HG03103 (cell line): Measurements from ENCODE around the gene KLK15.

Experiments used
- ATAC-seq: cut with Tn5 transposase; IDR thresholded peaks from one replicate; pipeline ENCODE4 v1.9.1; 2021; ENCODE audit warnings: low read depth; ENCODE audit not compliant: unreplicated experiment

The KLK15 gene

GRCh38 chr19:50833117-50833801, at the start of gene KLK15:
Gene KLK15, minus strand, starts transcription at chr19:50833574. Its CDS starts 2,082 bp downstream, at chr19:50831492.
- no peak for ATAC-seq

GRCh38 chr19:50882188-50882587, 48.8 kb upstream of the KLK15 start:
- no peak for ATAC-seq

DNA sequence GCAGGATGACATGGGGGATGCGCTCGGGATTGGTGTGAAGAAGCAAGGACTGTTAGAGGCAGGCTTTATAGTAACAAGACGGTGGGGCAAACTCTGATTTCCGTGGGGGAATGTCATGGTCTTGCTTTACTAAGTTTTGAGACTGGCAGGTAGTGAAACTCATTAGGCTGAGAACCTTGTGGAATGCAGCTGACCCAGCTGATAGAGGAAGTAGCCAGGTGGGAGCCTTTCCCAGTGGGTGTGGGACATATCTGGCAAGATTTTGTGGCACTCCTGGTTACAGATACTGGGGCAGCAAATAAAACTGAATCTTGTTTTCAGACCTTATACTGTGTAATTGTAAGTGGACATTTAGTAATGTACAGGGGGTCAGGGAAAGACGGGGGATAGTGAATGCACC, 46.9 kb upstream of the KLK15 start:
- ATAC-seq, result no peak

DNA sequence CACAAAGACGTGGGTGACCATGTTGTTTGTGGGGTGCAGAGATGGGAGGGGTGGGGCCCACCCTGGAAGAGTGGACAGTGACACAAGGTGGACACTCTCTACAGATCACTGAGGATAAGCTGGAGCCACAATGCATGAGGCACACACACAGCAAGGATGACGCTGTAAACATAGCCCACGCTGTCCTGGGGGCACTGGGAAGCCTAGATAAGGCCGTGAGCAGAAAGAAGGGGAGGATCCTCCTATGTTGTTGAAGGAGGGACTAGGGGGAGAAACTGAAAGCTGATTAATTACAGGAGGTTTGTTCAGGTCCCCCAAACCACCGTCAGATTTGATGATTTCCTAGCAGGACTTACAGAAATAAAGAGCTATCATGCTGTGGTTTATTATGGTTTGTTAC, 45.5 kb upstream of the KLK15 start:
- no peak for ATAC-seq

GRCh38 chr19:50877338-50877737, 44.0 kb upstream of the KLK15 start:
- ATAC-seq, result no peak

- no peak for ATAC-seq
These were observed 43.1 kb upstream of the KLK15 start for GRCh38 chr19:50876456-50876855.

DNA sequence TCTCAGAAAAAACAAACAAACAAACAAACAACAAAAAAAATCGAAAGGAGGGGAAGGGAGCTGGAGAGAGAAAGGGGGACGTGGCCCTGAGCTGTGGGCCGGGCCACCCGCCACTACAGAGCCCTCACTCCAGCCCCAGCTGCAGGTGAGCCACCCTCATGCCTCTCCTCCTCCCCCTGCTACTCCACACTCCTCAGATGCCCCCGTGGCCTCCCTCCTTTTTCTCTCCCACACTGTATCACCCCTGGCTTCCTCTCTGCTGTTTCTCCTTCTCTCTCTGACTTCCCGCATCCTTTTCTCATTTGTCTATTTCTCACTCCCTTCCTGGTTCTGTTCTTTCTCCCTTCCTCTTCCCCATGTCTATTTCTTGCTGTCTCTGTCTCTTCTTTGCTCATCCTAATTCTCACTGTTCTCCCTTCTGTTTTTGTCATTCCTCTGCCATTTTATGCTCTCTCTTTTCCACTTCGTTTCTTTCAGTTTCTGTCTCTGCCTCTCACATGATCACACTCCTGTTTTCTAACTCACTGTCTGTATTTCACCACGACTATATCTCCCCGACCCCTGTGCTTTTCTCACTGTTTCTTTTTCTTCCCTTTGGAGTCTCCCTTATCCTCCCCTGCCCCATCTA, 42.5 kb upstream of the KLK15 start:
- no peak for ATAC-seq

DNA sequence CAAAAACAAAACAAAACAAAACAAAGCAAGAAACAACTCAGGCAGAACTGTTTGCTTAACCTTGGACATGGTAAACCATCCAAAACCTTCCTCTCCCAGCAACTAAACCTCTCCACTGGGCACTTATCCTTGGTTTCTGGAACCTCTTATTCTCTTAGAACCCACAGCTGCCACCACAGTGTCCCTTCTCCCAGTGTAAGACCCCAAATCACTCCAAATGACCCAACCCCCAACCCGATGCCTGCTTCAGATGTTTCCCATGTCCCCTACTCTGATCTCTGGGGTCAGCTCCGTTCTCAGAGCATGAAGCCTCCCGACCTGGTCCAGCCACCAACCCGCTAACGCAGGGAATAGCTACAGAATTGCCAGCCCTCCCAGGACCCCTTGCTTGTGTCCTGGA, 40.8 kb upstream of the KLK15 start:
- ATAC-seq, result no peak

DNA sequence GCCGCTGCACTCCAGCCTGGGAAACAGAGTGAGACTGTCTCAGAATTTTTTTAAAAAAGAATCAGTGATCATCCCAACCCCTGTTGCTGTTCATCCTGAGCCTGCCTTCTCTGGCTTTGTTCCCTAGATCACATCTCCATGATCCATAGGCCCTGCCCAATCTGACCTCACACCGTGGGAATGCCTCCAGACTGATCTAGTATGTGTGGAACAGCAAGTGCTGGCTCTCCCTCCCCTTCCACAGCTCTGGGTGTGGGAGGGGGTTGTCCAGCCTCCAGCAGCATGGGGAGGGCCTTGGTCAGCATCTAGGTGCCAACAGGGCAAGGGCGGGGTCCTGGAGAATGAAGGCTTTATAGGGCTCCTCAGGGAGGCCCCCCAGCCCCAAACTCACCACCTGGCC, 39.7 kb upstream of the KLK15 start, which contains the start of gene KLK2:
TSS of gene KLK2 (plus strand) at position 384 of the 400 bp plus-strand sequence. CDS start 35 bp downstream, outside the sequence.
- ATAC-seq, result no peak

- ATAC-seq, result no peak
These were observed 37.2 kb upstream of the KLK15 start for GRCh38 chr19:50870417-50871089.

DNA sequence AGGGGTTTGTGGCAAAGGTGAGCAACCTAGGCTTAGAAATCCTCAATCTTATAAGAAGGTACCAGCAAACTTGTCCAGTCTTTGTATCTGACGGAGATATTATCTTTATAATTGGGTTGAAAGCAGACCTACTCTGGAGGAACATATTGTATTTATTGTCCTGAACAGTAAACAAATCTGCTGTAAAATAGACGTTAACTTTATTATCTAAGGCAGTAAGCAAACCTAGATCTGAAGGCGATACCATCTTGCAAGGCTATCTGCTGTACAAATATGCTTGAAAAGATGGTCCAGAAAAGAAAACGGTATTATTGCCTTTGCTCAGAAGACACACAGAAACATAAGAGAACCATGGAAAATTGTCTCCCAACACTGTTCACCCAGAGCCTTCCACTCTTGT, 36.1 kb upstream of the KLK15 start:
- ATAC-seq, result no peak

GRCh38 chr19:50861496-50862286, 28.3 kb upstream of the KLK15 start:
- ATAC-seq, result no peak

DNA sequence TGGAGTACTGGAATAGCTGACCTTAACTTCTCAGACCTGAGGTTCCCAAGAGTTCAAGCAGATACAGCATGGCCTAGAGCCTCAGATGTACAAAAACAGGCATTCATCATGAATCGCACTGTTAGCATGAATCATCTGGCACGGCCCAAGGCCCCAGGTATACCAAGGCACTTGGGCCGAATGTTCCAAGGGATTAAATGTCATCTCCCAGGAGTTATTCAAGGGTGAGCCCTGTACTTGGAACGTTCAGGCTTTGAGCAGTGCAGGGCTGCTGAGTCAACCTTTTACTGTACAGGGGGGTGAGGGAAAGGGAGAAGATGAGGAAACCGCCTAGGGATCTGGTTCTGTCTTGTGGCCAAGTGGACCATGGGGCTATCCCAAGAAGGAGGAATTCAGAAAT, 27.6 kb upstream of the KLK15 start:
- no peak for ATAC-seq

DNA sequence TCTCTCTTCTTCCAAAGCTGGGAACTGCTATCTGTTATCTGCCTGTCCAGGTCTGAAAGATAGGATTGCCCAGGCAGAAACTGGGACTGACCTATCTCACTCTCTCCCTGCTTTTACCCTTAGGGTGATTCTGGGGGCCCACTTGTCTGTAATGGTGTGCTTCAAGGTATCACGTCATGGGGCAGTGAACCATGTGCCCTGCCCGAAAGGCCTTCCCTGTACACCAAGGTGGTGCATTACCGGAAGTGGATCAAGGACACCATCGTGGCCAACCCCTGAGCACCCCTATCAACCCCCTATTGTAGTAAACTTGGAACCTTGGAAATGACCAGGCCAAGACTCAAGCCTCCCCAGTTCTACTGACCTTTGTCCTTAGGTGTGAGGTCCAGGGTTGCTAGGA, 26.5 kb upstream of the KLK15 start:
- ATAC-seq, result no peak

DNA sequence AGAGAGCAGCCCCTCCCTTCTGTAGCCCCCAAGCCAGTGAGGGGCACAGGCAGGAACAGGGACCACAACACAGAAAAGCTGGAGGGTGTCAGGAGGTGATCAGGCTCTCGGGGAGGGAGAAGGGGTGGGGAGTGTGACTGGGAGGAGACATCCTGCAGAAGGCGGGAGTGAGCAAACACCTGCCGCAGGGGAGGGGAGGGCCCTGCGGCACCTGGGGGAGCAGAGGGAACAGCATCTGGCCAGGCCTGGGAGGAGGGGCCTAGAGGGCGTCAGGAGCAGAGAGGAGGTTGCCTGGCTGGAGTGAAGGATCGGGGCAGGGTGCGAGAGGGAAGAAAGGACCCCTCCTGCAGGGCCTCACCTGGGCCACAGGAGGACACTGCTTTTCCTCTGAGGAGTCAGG, 25.5 kb upstream of the KLK15 start:
- no peak for ATAC-seq

DNA sequence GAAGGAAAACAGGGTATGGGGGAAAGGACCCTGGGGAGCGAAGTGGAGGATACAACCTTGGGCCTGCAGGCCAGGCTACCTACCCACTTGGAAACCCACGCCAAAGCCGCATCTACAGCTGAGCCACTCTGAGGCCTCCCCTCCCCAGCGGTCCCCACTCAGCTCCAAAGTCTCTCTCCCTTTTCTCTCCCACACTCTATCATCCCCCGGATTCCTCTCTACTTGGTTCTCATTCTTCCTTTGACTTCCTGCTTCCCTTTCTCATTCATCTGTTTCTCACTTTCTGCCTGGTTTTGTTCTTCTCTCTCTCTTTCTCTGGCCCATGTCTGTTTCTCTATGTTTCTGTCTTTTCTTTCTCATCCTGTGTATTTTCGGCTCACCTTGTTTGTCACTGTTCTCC, 24.0 kb upstream of the KLK15 start:
- no peak for ATAC-seq

GRCh38 chr19:50854636-50855410, 21.4 kb upstream of the KLK15 start, which contains the start of gene KLK3:
Gene KLK3, plus strand, starts transcription at chr19:50854915. Its CDS starts 41 bp downstream, at chr19:50854956.
- ATAC-seq, result no peak

- no peak for ATAC-seq
These were observed 18.2 kb upstream of the KLK15 start for GRCh38 chr19:50851620-50852019.

- no peak for ATAC-seq
These were observed 17.4 kb upstream of the KLK15 start for GRCh38 chr19:50850738-50851137.

DNA sequence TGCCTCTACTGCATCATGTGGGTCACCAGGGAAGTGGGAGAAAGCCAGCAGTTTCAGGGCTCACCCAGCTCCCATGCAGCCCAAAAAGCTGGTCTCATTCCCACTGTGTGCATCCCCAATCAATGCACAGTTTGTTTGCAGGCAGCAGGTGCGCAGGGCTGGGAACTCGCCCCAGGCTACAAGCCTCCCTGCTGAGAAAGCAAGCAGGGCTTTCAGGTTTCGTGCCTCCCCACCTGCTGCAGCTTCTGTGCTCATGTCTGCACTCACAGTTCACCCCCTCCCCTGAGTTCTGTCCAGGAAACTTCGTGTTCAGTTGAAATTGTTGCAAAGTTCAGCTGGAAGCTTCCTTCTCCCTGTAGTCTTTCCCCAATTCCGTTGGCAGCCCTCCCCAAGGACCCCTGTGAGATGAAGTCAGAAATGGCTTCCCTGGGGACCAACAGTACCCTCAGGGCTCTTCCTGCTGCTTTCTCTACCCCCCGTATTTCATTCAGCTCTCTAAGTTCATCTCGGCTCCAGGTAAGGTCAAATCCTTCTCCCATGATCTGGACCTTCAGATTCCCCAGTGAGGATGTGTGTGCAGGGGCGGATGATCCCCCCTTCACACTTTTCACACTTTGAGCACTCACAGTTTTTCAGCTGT, 11.0 kb upstream of the KLK15 start:
- ATAC-seq, result no peak
